ENCODE results near the gene MYO5B. TPM values are rescaled to one million over a fixed set of nuclear protein-coding genes. Genes with fewer than 3 reads are reported as not detected.

Gene MYO5B
- polyA plus RNA-seq, 2 of the 4 experiments (the other 2 are of a cell fraction) = 6.4 to 18.4 TPM

- no peak overlapping the region for H3K4me3 ChIP-seq
- ChIA-PET POLR2A (no interaction called here), CTCF (interaction anchor here (0.6 to 0.8 kb wide), 2 partner anchors 11 kb away, joined by 3 read pairs; no protein-coding TSS in a partner anchor)
- no peaks in the 10 kb centered on the region for H3K9me3 ChIP-seq
- no peak for TF ChIP-seq ZSCAN20 (CRISPR knock-in tag; IDR thresholded peaks at IDR 0.05)
- TF ChIP-seq ZFP36 (IDR thresholded peaks at IDR 0.05; ENCODE audit: borderline replicate concordance, partially characterized antibody) = no peak
- TF ChIP-seq MAFK (IDR thresholded peaks at IDR 0.05; ENCODE audit: partially characterized antibody) = peak; percentile 60
- no peak overlapping the region for H3K27ac ChIP-seq
- ATAC-seq (no peak), FAIRE-seq (no peak), DNase-seq (ENCODE audit: low read depth in 1 of 2, low spot score in 1 of 2) (no peak)
- WGBS (ENCODE audit: missing lambda C conversion rate) = 0% methylated on average over 1 of the region's 1 CpG
- no peaks in the 10 kb centered on the region for H3K4me1 ChIP-seq
- H3K4me2 ChIP-seq = no peak overlapping the region
Observed at GRCh38 chr18:50125456-50125855, 69.5 kb downstream of the MYO5B start.

- no peaks in the 10 kb centered on the region for H3K4me1 ChIP-seq
- CTCF ChIA-PET = interaction anchor here (1.4 to 1.6 kb wide), 2 partner anchors 10 to 19 kb away, joined by 3 to 4 read pairs; no protein-coding TSS in a partner anchor
- TF ChIP-seq ATOH8 (CRISPR knock-in tag; IDR thresholded peaks at IDR 0.05; ENCODE audit: low read depth) (no peak), ESRRA (IDR thresholded peaks at IDR 0.05; ENCODE audit: borderline replicate concordance, low read length) (no peak), USF2 (IDR thresholded peaks at IDR 0.05) (no peak), MAX (IDR thresholded peaks at IDR 0.05) (no peak), MAFK (IDR thresholded peaks at IDR 0.05; ENCODE audit: partially characterized antibody) (no peak), ZFP36 (IDR thresholded peaks at IDR 0.05; ENCODE audit: borderline replicate concordance, partially characterized antibody) (no peak), RARB (CRISPR knock-in tag; IDR thresholded peaks at IDR 0.05) (no peak), HES2 (IDR thresholded peaks at IDR 0.05) (no peak), HOXB13 (CRISPR knock-in tag; IDR thresholded peaks at IDR 0.05; ENCODE audit: low read depth) (no peak), ZNF302 (CRISPR knock-in tag; IDR thresholded peaks at IDR 0.05) (no peak), FOSB (CRISPR knock-in tag; IDR thresholded peaks at IDR 0.05) (no peak), CHD2 (IDR thresholded peaks at IDR 0.05; ENCODE audit: low read length, partially characterized antibody) (no peak), POLR2AphosphoS2 (conservative IDR thresholded peaks at IDR 0.05; ENCODE audit: low read length) (no peak), JUNB (IDR thresholded peaks at IDR 0.05) (no peak), HMGXB4 (CRISPR knock-in tag; IDR thresholded peaks at IDR 0.05; ENCODE audit: borderline replicate concordance) (no peak)
- no peak for ATAC-seq
- no peaks in the 10 kb centered on the region for H3K9me3 ChIP-seq
- DNase-seq (ENCODE audit: low read depth in 1 of 2, low spot score in 1 of 2) = no peak
- POLR2A ChIA-PET = no interaction called here
- H3K4me3 ChIP-seq = no peak overlapping the region
- FAIRE-seq = no peak
- 27% methylated on average over 5 of the region's 5 CpGs for WGBS (ENCODE audit: missing lambda C conversion rate)
- H3K27ac ChIP-seq = no peak overlapping the region
- no peak overlapping the region for H3K4me2 ChIP-seq
Observed at GRCh38 chr18:50119296-50119695, 75.7 kb downstream of the MYO5B start.

- H3K4me2 ChIP-seq = no peak overlapping the region
- ChIA-PET CTCF (no interaction called here), POLR2A (no interaction called here)
- no peak for FAIRE-seq
- DNase-seq (ENCODE audit: low read depth in 1 of 2, low spot score in 1 of 2) = no peak
- WGBS (ENCODE audit: missing lambda C conversion rate) = 31% methylated on average over 3 of the region's 3 CpGs
- no peaks in the 10 kb centered on the region for H3K4me1 ChIP-seq
- H3K4me3 ChIP-seq = no peak overlapping the region
- TF ChIP-seq ELK1 (IDR thresholded peaks at IDR 0.05; ENCODE audit: low read depth, low read length) (no peak), BCL3 (IDR thresholded peaks at IDR 0.05) (no peak), GATA3 (IDR thresholded peaks at IDR 0.05; ENCODE audit: borderline replicate concordance) (no peak), ATOH8 (CRISPR knock-in tag; IDR thresholded peaks at IDR 0.05; ENCODE audit: low read depth) (no peak), HOXB13 (CRISPR knock-in tag; IDR thresholded peaks at IDR 0.05; ENCODE audit: low read depth) (no peak), PHF8 (IDR thresholded peaks at IDR 0.05; ENCODE audit: borderline replicate concordance, low read depth) (no peak), JUN (IDR thresholded peaks at IDR 0.05) (no peak), FOSB (CRISPR knock-in tag; IDR thresholded peaks at IDR 0.05) (no peak)
- H3K27ac ChIP-seq = no peak overlapping the region
- no peak for ATAC-seq
- no peaks in the 10 kb centered on the region for H3K9me3 ChIP-seq
Observed at GRCh38 chr18:50117863-50118262, 77.1 kb downstream of the MYO5B start.

Measured in A549 (cell line).